ENCODE data around the gene AAMP. TPM values are rescaled to one million over a fixed set of nuclear protein-coding genes. Genes with fewer than 3 reads are reported as not detected.

AAMP gene
- total and polyA plus RNA-seq, 4 donors: 63.6 to 116 (median 74.6) TPM

- Histone ChIP-seq H3K9ac (ENCODE audit: low read depth in 1 of 2, low read length in 2 of 2) (no peak within 1 kb of the TSS), H3K4me1 (ENCODE audit: control insufficient read depth in 4 of 4, insufficient read depth in 4 of 4, low read length in 3 of 4) (peaks cover 1 to 27% (median 14%) of the 10 kb centered on the region in 4 donors), H3K27ac (ENCODE audit: low read depth in 1 of 2, low read length in 2 of 2) (peak within 1 kb of the TSS; percentile 26 to 59), H3K27me3 (ENCODE audit: control insufficient read depth in 4 of 4, insufficient read depth in 4 of 4, low read length in 3 of 4) (no peaks in the 10 kb centered on the region), H3K36me3 (ENCODE audit: control insufficient read depth in 4 of 4, insufficient read depth in 3 of 4, low read depth in 1 of 4, low read length in 3 of 4) (peaks cover 7 to 18% (median 8%) of the 10 kb centered on the region in 4 donors), H3K4me3 (ENCODE audit: low read depth in 1 of 3, low read length in 3 of 3) (no peak within 1 kb of the TSS), H3K9me3 (ENCODE audit: control insufficient read depth in 4 of 4, low read length in 3 of 4) (no peaks in the 10 kb centered on the region)
- TF ChIP-seq HNF4G (IDR thresholded peaks at IDR 0.05): no peak
- TF ChIP-seq RAD21 (IDR thresholded peaks at IDR 0.05): peak in 1 of 2 donors; percentile 27
- no peak for TF ChIP-seq FOXA2 (IDR thresholded peaks at IDR 0.05)
- peak in 1 of 2 donors; percentile 23 for TF ChIP-seq HNF4A (conservative IDR thresholded peaks at IDR 0.05)
- no peak for TF ChIP-seq EGR1 (IDR thresholded peaks at IDR 0.05; ENCODE audit: low read depth in 2 of 2)
- no peak for TF ChIP-seq GABPA (IDR thresholded peaks at IDR 0.05 in 1 of 2, conservative IDR thresholded peaks at IDR 0.05 in 1 of 2)
- DNase-seq (ENCODE audit: low spot score): no peak
- WGBS: 73% methylated on average over 10 of the region's 10 CpGs
Observed at GRCh38 chr2:218260742-218261422, 9.1 kb downstream of the AAMP start, which contains the start of gene GPBAR1. GPBAR1 (plus strand) TSS chr2:218261015; CDS start chr2:218262725, 1,710 bp downstream.

GRCh38 chr2:218260166-218260565 lies 9.8 kb downstream of the AAMP start:
- peak overlapping the region in 1 of 2 donors; percentile 59 for H3K27ac ChIP-seq (ENCODE audit: low read depth in 1 of 2, low read length in 2 of 2)
- H3K36me3 ChIP-seq (ENCODE audit: control insufficient read depth in 4 of 4, insufficient read depth in 3 of 4, low read depth in 1 of 4, low read length in 3 of 4): peaks cover 4 to 21% (median 11%) of the 10 kb centered on the region in 4 donors
- H3K9ac ChIP-seq (ENCODE audit: low read depth in 1 of 2, low read length in 2 of 2): no peak overlapping the region
- H3K4me1 ChIP-seq (ENCODE audit: control insufficient read depth in 4 of 4, insufficient read depth in 4 of 4, low read length in 3 of 4): peaks cover 1 to 20% (median 10%) of the 10 kb centered on the region in 4 donors
- 88% methylated on average over 5 of the region's 5 CpGs for WGBS
- H3K4me3 ChIP-seq (ENCODE audit: low read depth in 1 of 3, low read length in 3 of 3): no peak overlapping the region
- no peak for TF ChIP-seq MAX (IDR thresholded peaks at IDR 0.05)
- no peak for TF ChIP-seq NR2F2 (IDR thresholded peaks at IDR 0.05)
- TF ChIP-seq JUND (IDR thresholded peaks at IDR 0.05): no peak
- DNase-seq (ENCODE audit: low spot score): no peak
- H3K9me3 ChIP-seq (ENCODE audit: control insufficient read depth in 4 of 4, low read length in 3 of 4): no peaks in the 10 kb centered on the region
- no peaks in the 10 kb centered on the region for H3K27me3 ChIP-seq (ENCODE audit: control insufficient read depth in 4 of 4, insufficient read depth in 4 of 4, low read length in 3 of 4)

- TF ChIP-seq MAX (IDR thresholded peaks at IDR 0.05): no peak
- TF ChIP-seq YY1 (IDR thresholded peaks at IDR 0.05): no peak
- peak; percentile 73 for TF ChIP-seq SP1 (IDR thresholded peaks at IDR 0.05)
- TF ChIP-seq NR2F2 (IDR thresholded peaks at IDR 0.05): peak; percentile 81
- TF ChIP-seq CTCF (IDR thresholded peaks at IDR 0.05; ENCODE audit: low read depth, low read length, missing input control): no peak
- TF ChIP-seq REST (IDR thresholded peaks at IDR 0.05): peak; percentile 47
- peak; percentile 30 to 81 for TF ChIP-seq JUND (IDR thresholded peaks at IDR 0.05)
- peak; percentile 54 to 73 for TF ChIP-seq RXRA (IDR thresholded peaks at IDR 0.05)
- TF ChIP-seq EGR1 (IDR thresholded peaks at IDR 0.05; ENCODE audit: low read depth in 2 of 2): no peak
- WGBS: 73% methylated on average over 15 of the region's 15 CpGs
- H3K36me3 ChIP-seq (ENCODE audit: control insufficient read depth in 4 of 4, insufficient read depth in 3 of 4, low read depth in 1 of 4, low read length in 3 of 4): peaks cover 4 to 27% (median 19%) of the 10 kb centered on the region in 4 donors
- no peaks in the 10 kb centered on the region for H3K9me3 ChIP-seq (ENCODE audit: control insufficient read depth in 4 of 4, low read length in 3 of 4)
- no peaks in the 10 kb centered on the region for H3K27me3 ChIP-seq (ENCODE audit: control insufficient read depth in 4 of 4, insufficient read depth in 4 of 4, low read length in 3 of 4)
- no peak for DNase-seq (ENCODE audit: low spot score)
- no peak overlapping the region for H3K9ac ChIP-seq (ENCODE audit: low read depth in 1 of 2, low read length in 2 of 2)
- peak overlapping the region; percentile 59 to 62 for H3K27ac ChIP-seq (ENCODE audit: low read depth in 1 of 2, low read length in 2 of 2)
- H3K4me3 ChIP-seq (ENCODE audit: low read depth in 1 of 3, low read length in 3 of 3): no peak overlapping the region
- peaks cover 0 to 13% (median 1%) of the 10 kb centered on the region in 4 donors for H3K4me1 ChIP-seq (ENCODE audit: control insufficient read depth in 4 of 4, insufficient read depth in 4 of 4, low read length in 3 of 4)
Observed at GRCh38 chr2:218259099-218259961, 10.6 kb downstream of the AAMP start.
